Dermis blood vessel endothelial cell (primary cell): Measurements from ENCODE around the gene ZNRF1. TPM values are rescaled to one million over a fixed set of nuclear protein-coding genes. Genes with fewer than 3 reads are reported as not detected.
"Not testable (repeated sequence)": the region's sequence is repeated elsewhere in the genome, so short reads cannot be mapped to it uniquely, and the experiment has no call there.

Source experiments
- DNase-seq: peaks from one replicate; pipeline ENCODE4 v3.0.0; 2010
- total RNA-seq: library from RNA; depleted of rRNA; stranded (reverse); fragments of >200 nt; gene quantifications from 2 replicates; pipeline ENCODE4 v1.2.3, GENCODE V29; 2014

Gene ZNRF1
- total RNA-seq, result 29.9 and 35.7 TPM in 2 replicates

- peak; percentile 86 for DNase-seq
Measured at GRCh38 chr16:74998481-74999218, at the start of gene ZNRF1. Gene ZNRF1 (plus strand): TSS chr16:74999024. CDS start chr16:74999672, 648 bp downstream.

- DNase-seq, result no peak
Measured at GRCh38 chr16:74949309-74949708, 49.5 kb upstream of the ZNRF1 start.

- DNase-seq, result no peak
Measured at GRCh38 chr16:74950511-74950910, 48.3 kb upstream of the ZNRF1 start.

DNA sequence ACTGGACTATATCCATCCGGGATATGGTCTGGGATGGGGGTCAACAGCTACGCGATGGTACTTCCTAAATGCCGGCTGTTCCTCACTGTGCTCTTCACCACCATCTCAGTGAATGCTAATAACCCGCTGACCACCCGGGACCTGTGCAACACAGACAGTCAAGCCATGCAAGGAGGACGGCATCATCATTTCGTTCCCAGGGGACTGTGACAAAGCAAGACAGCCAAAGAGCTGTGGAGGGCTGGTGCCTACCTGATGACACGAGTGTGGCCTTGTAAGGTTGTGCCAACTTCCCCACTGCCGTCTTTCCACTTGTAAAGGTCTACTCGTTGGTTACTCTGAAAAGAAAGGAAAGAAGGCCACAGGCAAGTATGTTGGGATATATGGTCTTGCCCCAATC, 47.6 kb upstream of the ZNRF1 start:
- DNase-seq, result no peak

GRCh38 chr16:74951681-74952080, 47.1 kb upstream of the ZNRF1 start:
- DNase-seq, result no peak

- DNase-seq, result no peak
Measured at GRCh38 chr16:74954763-74955162, 44.1 kb upstream of the ZNRF1 start.

DNA sequence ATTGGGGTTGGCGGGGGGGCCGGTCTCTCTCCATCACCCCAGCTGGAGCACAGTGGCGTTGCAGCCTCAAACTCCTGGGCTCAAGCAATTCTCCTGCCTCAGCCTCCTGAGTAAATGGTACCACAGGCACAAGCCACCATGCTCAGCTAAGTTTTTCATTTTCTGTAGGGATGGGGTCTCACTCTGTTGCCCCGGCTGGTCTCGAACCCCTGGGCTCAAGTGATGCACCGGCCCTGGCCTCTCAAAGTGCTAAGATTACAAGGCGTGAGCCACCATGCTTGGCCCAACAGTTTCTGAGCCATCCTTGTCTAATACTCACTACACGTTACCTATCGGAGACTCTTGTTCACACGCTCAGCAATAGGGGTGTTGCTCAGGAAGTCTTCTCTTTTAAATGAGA, 25.5 kb upstream of the ZNRF1 start:
- no peak for DNase-seq

DNA sequence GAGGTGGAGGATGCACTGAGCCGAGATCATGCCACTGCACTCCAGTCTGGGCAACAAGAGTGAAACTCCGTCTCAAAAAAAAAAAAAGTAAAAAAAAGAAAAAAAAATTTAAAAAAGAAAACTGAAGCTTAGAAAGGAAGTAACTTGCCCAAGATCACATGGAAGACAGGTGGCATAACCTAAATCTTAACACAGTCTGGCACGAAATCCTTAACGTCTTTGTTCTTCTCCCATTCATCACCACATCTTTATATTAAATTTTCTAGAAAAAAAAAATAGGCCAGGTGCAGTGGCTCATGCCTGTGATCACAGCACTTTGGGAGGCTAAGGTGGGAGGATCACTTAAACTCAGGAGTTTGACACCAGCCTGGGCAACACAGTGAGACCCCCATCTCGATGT, 23.2 kb upstream of the ZNRF1 start:
- no peak for DNase-seq

DNA sequence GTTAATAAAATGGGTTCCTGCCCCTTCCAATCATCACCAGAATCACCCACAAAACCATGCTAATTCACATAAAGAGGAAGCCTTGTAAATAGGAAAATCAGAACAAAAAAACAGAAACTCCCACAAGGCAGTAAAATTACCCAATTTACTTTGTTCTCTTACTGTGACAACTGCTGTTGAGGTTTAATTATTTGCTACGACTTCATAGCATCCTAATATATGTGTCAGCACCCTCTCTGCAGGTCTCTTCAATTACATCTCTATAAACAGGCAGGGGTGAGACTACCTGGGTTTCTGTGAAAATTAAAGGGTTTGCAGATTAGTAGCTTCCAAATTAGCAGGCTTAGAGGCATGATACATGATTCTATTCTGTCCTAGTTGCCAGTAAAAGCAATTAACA, 16.6 kb upstream of the ZNRF1 start:
- DNase-seq, result no peak

DNA sequence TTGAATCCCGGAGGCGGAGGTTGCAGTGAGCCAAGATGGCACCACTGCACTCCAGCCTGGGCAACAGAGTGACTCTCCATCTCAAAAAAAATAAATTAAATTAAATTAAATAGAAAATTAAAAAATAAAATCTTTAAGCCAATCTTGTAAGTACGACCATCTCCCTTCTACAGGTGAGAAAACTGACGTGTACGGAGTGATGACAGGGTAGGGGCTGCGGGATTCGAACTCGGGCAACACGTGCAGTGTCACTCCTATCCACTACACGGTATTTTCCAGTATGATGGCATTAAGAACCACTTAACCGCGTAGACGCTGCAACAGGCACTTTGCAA, 14.7 kb upstream of the ZNRF1 start:
- DNase-seq, result no peak

GRCh38 chr16:74984529-74985296, 14.1 kb upstream of the ZNRF1 start, which contains the start of gene WDR59:
Gene WDR59 (minus strand): TSS chr16:74985123. CDS start chr16:74985017, 106 bp downstream.
- peak; percentile 99 for DNase-seq

DNA sequence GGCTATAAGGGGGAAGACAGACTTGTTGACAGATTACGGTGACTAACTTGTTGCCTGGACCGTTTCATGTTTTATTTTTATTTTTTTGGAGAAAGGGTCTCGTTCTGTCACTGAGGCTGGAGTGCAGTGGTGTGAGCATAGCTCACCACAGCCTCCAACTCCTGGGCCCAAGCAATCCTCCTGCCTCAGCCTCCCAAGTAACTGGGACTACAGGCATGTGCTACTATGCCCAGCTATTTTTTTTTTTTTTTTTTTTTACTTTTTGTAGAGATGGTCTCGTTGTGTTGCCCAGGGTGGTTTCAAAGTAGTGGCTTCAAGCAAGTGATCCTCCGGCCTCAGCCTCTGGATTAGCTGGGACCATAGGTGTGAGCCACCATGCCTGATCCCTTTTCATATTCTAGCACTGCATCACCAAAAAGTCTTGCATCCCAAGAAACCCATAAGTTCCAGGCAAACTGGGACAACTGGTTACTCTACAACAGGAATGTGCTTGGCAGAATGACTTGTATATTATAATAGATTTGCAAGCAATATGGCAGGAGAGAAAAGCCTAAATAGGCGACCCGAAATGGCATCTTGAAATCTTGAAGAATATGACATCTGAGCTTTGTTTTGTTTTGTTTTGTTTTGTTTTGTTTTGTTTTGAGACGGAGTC, 11.7 kb upstream of the ZNRF1 start:
- DNase-seq, result no peak

DNA sequence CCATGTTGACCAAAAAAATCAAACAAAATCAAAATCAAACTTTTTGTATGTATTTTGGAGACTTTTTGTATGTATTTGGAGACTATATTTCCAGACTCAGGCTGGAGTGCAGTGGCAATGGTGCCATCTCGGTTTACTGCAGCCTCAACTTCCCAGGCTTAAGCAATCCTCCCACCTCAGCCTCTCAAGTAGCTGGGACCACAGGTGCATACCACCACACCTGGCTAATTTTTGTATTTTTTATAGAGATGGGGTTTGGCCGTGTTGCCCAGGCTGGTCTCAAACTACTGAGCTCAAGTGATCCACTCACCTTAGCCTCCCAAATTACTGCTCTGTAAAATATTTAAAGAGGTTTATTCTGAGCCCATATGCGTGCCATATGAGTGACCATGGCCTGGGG, 9.0 kb upstream of the ZNRF1 start:
- DNase-seq, result not testable (repeated sequence)

GRCh38 chr16:74990832-74991231, 8.0 kb upstream of the ZNRF1 start:
- DNase-seq, result no peak

- no peak for DNase-seq
Measured at GRCh38 chr16:74991268-74991592, 7.6 kb upstream of the ZNRF1 start.

DNA sequence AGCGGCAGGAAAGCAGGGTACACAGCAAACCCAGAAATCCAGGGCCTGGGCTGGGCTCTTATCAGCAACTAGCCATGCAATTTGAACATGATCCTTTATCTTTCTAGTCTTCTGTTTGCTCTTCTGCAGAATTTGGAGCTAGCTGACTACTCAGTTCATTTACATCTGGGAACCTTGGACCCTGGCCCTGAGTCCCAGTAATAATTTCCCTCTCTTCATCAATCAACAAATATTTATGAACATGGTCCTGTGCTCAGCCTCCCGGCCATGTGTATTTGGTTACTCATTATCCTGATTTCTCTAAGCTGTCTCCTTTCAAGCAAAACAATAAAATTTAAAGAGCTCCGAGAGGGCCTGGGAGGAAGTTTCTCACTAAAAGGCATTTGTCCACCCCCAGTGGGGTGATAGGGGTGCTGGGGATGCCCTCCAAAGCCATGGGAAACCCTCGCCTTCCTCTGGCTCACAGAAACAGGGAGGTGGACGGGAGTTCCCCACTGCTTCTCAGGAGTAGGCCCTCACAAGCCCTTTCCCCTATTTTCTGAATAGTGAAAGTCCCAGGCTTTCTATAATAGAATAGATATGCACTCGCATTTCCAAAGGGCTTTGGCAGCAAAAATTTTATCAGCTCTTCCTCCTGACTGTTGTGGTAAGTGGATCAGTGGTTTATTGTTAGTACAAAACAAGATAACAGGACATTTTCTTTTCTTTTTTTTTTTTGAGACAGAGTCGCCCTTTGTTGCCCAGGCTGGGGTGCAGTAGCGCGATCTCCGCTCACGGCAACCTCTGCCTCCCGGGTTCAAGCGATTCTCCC, 7.0 kb upstream of the ZNRF1 start:
- no peak for DNase-seq

DNA sequence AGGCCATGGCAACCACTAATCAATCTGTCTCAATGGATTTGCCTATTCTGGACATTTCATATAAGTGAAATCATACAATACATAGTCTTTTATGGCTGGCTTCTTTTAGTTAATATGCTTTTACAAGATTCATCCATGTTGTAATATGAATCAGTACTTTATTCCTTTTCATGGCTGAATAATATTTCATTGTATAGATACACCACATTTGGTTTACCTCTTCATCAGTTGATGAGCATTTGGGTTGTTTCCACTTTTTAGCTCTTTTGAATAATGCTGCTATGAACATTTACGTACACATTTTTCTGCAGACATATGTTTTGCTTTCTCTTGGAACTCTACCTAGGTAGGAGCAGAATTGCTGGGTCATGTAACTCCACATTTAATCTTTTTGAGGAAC, 2.8 kb upstream of the ZNRF1 start:
- no peak for DNase-seq

DNA sequence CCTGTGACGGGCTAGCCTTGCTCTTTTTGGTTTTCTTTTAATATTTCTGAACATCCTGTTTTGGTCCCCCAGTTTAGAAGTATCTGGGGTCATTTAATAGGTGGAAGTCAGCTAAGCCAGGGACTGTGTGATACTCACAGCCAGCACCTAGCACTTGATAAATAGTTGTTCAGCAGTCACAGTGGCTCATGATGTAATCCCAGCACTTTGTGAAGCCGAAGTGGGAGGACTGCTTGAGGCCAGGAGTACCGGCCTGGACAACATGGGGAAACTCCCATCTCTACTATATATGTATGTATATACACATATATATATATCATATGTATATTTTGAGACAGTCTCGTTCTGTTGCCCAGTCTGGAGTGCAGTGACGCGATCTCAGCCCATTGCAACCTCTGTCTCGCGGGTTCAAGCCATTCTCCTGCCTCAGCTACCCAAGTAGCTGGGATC, 1.8 kb upstream of the ZNRF1 start:
- no peak for DNase-seq

- peak; percentile 28 for DNase-seq
Measured at GRCh38 chr16:74999219-74999608, 390 bp downstream of the ZNRF1 start.

DNA sequence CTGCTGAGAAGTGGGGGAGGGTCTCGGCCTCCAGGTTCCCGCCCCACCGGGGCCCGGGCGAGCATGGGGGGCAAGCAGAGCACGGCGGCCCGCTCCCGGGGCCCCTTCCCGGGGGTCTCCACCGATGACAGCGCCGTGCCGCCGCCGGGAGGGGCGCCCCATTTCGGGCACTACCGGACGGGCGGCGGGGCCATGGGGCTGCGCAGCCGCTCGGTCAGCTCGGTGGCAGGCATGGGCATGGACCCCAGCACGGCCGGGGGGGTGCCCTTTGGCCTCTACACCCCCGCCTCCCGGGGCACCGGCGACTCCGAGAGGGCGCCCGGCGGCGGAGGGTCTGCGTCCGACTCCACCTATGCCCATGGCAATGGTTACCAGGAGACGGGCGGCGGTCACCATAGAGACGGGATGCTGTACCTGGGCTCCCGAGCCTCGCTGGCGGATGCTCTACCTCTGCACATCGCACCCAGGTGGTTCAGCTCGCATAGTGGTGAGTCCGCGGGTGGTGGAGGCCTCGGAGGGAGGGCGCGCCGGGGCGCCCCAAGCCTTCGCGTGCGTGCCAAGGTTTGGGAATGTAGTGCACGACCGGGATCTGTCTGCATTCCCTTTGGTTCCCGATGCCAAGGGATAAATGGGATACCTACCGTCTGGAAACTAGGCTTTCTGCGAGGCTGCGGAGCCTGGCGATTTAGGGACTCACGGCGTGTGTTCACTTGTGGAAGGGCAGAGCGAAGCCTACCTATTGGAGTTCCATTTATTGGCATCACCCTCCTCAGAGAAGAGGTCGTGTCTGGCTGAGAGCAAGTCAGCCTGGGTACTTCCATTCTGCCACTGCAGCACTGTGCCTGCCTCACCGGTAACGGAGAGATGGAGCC, 1.0 kb downstream of the ZNRF1 start:
- DNase-seq, result peak; percentile 35

DNA sequence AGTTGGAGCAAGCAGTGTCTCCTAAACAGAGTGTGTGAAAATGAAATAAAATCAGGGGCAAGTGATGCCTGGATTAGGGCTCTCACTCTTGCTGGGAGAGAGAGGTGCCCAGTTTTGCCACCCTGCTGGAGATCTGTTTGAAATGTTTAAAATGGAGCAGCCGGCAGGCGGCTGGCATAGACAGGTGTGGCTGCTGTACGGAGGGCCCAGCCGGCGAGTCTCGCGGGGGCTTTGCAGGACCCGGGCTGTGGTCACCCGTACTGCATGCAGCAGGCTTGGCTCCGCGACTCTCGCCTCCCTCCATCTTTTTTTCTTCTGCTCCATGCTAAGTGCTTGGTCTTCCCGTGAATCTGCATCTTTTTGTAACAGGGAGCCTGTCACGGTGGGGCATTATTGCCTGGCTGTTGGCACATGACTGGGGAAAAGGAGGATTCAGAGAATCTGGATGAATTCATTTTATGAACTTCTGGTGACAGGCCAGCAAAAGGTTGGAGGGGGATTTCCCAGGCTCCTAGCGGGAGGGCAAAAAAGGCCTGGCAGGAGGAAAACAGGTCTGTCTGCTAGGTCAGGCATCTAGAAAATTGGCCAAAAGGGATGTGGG, 1.8 kb downstream of the ZNRF1 start:
- peak; percentile 34 for DNase-seq
